ENCODE results near the gene LARP1B.

LARP1B gene

GRCh38 chr4:128163177-128164117 lies 102.3 kb downstream of the LARP1B start:
- no peak for TF ChIP-seq ZNF274 (IDR thresholded peaks at IDR 0.05; ENCODE audit: low read depth, low read length)
- TF ChIP-seq SUZ12 (IDR thresholded peaks at IDR 0.05; ENCODE audit: extremely low read depth, insufficient read depth, insufficient read length) = no peak
- no peak for TF ChIP-seq YY1 (IDR thresholded peaks at IDR 0.05; ENCODE audit: insufficient read depth, insufficient read length)
- no peak overlapping the region for H3K9ac ChIP-seq (ENCODE audit: insufficient read length, low read depth)
- H3K4me3 ChIP-seq (ENCODE audit: insufficient read length, low read depth) = no peak overlapping the region
- no peaks in the 10 kb centered on the region for H3K27me3 ChIP-seq (ENCODE audit: insufficient read depth, insufficient read length)
- no peaks in the 10 kb centered on the region for H3K4me1 ChIP-seq (ENCODE audit: insufficient read depth, insufficient read length)
- DNase-seq (ENCODE audit: low read depth, low spot score) = peak; percentile 20
- H3K36me3 ChIP-seq (ENCODE audit: insufficient read depth, insufficient read length, low read length) = no peaks in the 10 kb centered on the region
- H3K9me3 ChIP-seq (ENCODE audit: insufficient read depth, low read length) = no peaks in the 10 kb centered on the region

DNA sequence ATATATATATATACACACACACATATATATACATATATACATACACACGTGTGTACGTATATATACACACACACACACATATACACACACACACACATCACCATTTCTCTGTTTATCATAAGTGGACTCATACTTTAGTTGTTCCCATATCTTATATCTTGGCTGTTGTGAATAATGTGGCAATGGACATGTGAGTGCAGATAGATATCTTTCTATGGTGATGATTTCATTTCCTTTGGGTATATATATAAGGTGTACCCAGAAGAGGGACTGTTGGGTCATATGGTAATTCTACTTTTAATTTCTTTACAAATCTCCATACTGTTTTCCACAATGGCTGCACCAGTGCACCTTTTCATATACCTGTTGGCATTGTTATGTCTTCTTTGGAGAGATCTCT lies 105.9 kb downstream of the LARP1B start:
- no peaks in the 10 kb centered on the region for H3K4me1 ChIP-seq (ENCODE audit: insufficient read depth, insufficient read length)
- no peak for TF ChIP-seq SUZ12 (IDR thresholded peaks at IDR 0.05; ENCODE audit: extremely low read depth, insufficient read depth, insufficient read length)
- no peak for TF ChIP-seq YY1 (IDR thresholded peaks at IDR 0.05; ENCODE audit: insufficient read depth, insufficient read length)
- TF ChIP-seq ZNF274 (IDR thresholded peaks at IDR 0.05; ENCODE audit: low read depth, low read length) = no peak
- H3K36me3 ChIP-seq (ENCODE audit: insufficient read depth, insufficient read length, low read length) = no peaks in the 10 kb centered on the region
- no peak for DNase-seq (ENCODE audit: low read depth, low spot score)
- no peak overlapping the region for H3K9ac ChIP-seq (ENCODE audit: insufficient read length, low read depth)
- H3K27me3 ChIP-seq (ENCODE audit: insufficient read depth, insufficient read length) = no peaks in the 10 kb centered on the region
- H3K4me3 ChIP-seq (ENCODE audit: insufficient read length, low read depth) = no peak overlapping the region
- H3K9me3 ChIP-seq (ENCODE audit: insufficient read depth, low read length) = no peaks in the 10 kb centered on the region

DNA sequence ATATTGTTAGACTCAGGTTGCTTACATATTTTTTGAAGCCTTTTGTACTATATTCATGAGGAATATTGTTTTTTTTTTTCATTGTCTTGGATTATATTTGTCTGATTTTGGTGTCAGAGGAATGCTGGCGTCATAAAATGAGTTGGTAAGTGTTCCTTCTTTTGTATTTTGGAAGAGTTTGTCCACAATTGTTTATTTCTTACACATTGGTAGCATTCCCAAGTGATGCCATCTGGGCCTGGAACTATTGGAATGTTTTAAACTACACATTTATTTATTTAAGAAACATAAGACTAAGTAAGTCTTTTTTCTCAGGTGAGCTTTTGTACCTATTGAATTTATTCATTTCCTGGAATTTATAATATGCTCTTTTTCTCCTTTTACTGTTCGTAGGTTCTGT lies 107.6 kb downstream of the LARP1B start:
- Histone ChIP-seq H3K36me3 (ENCODE audit: insufficient read depth, insufficient read length, low read length) (no peaks in the 10 kb centered on the region), H3K9ac (ENCODE audit: insufficient read length, low read depth) (no peak overlapping the region), H3K4me1 (ENCODE audit: insufficient read depth, insufficient read length) (no peaks in the 10 kb centered on the region), H3K9me3 (ENCODE audit: insufficient read depth, low read length) (no peaks in the 10 kb centered on the region), H3K27me3 (ENCODE audit: insufficient read depth, insufficient read length) (no peaks in the 10 kb centered on the region), H3K4me3 (ENCODE audit: insufficient read length, low read depth) (no peak overlapping the region)
- DNase-seq (ENCODE audit: low read depth, low spot score) = no peak
- TF ChIP-seq SUZ12 (IDR thresholded peaks at IDR 0.05; ENCODE audit: extremely low read depth, insufficient read depth, insufficient read length) (no peak), YY1 (IDR thresholded peaks at IDR 0.05; ENCODE audit: insufficient read depth, insufficient read length) (no peak), ZNF274 (IDR thresholded peaks at IDR 0.05; ENCODE audit: low read depth, low read length) (no peak)

DNA sequence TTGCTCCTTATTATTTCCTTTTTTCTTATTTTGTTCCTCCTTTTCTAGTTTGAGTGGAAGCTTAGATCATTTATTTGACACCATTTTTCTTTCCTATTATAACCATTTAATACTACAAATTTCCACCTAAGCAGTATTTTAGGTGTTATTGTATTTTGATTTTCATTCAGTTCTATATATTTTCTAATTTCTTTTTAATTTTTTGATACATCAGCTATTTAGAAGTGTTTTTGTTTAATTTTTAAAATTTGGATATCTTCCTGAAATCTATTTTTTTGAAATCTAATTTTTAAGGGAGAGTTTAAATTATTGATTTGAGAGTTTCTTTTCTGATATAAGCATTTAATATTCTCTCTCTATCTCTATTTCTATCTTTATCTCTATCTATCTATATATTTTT lies 108.1 kb downstream of the LARP1B start:
- Histone ChIP-seq H3K36me3 (ENCODE audit: insufficient read depth, insufficient read length, low read length) (no peaks in the 10 kb centered on the region), H3K27me3 (ENCODE audit: insufficient read depth, insufficient read length) (no peaks in the 10 kb centered on the region), H3K4me3 (ENCODE audit: insufficient read length, low read depth) (no peak overlapping the region), H3K4me1 (ENCODE audit: insufficient read depth, insufficient read length) (no peaks in the 10 kb centered on the region), H3K9ac (ENCODE audit: insufficient read length, low read depth) (no peak overlapping the region), H3K9me3 (ENCODE audit: insufficient read depth, low read length) (no peaks in the 10 kb centered on the region)
- no peak for DNase-seq (ENCODE audit: low read depth, low spot score)
- no peak for TF ChIP-seq SUZ12 (IDR thresholded peaks at IDR 0.05; ENCODE audit: extremely low read depth, insufficient read depth, insufficient read length)
- TF ChIP-seq YY1 (IDR thresholded peaks at IDR 0.05; ENCODE audit: insufficient read depth, insufficient read length) = no peak
- no peak for TF ChIP-seq ZNF274 (IDR thresholded peaks at IDR 0.05; ENCODE audit: low read depth, low read length)

GRCh38 chr4:128176643-128177042 lies 115.5 kb downstream of the LARP1B start:
- H3K9me3 ChIP-seq (ENCODE audit: insufficient read depth, low read length) = no peaks in the 10 kb centered on the region
- DNase-seq (ENCODE audit: low read depth, low spot score) = no peak
- no peak overlapping the region for H3K4me3 ChIP-seq (ENCODE audit: insufficient read length, low read depth)
- H3K4me1 ChIP-seq (ENCODE audit: insufficient read depth, insufficient read length) = no peaks in the 10 kb centered on the region
- no peaks in the 10 kb centered on the region for H3K27me3 ChIP-seq (ENCODE audit: insufficient read depth, insufficient read length)
- H3K36me3 ChIP-seq (ENCODE audit: insufficient read depth, insufficient read length, low read length) = peaks cover 2% of the 10 kb centered on the region
- no peak overlapping the region for H3K9ac ChIP-seq (ENCODE audit: insufficient read length, low read depth)
- TF ChIP-seq SUZ12 (IDR thresholded peaks at IDR 0.05; ENCODE audit: extremely low read depth, insufficient read depth, insufficient read length) = no peak
- no peak for TF ChIP-seq YY1 (IDR thresholded peaks at IDR 0.05; ENCODE audit: insufficient read depth, insufficient read length)
- TF ChIP-seq ZNF274 (IDR thresholded peaks at IDR 0.05; ENCODE audit: low read depth, low read length) = no peak

- H3K9me3 ChIP-seq (ENCODE audit: insufficient read depth, low read length) = no peaks in the 10 kb centered on the region
- no peak overlapping the region for H3K9ac ChIP-seq (ENCODE audit: insufficient read length, low read depth)
- TF ChIP-seq ZNF274 (IDR thresholded peaks at IDR 0.05; ENCODE audit: low read depth, low read length) (no peak), YY1 (IDR thresholded peaks at IDR 0.05; ENCODE audit: insufficient read depth, insufficient read length) (no peak), SUZ12 (IDR thresholded peaks at IDR 0.05; ENCODE audit: extremely low read depth, insufficient read depth, insufficient read length) (no peak)
- peaks cover 2% of the 10 kb centered on the region for H3K36me3 ChIP-seq (ENCODE audit: insufficient read depth, insufficient read length, low read length)
- H3K27me3 ChIP-seq (ENCODE audit: insufficient read depth, insufficient read length) = no peaks in the 10 kb centered on the region
- no peak for DNase-seq (ENCODE audit: low read depth, low spot score)
- H3K4me3 ChIP-seq (ENCODE audit: insufficient read length, low read depth) = no peak overlapping the region
- no peaks in the 10 kb centered on the region for H3K4me1 ChIP-seq (ENCODE audit: insufficient read depth, insufficient read length)
Observed at GRCh38 chr4:128177498-128177897, 116.4 kb downstream of the LARP1B start.

DNA sequence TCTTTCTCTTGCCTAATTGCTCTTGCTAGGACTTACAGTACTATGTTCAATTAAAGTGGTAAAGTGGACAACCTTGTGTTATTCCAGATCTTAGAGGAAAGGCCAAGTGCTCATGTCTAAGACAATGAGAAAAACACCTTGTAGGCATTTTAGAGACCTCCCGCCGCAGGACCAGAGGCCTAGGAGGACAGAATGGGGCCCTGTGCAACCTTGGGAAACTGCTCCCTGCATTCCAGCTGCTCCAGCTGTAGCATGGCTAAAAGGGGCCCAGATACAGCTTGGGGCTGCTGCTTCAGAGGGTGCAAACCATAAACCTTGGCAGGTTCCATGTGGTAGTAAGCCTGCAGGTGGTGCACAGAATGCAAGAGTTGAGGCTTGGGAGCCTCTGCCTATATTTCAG lies 125.5 kb downstream of the LARP1B start:
- H3K27me3 ChIP-seq (ENCODE audit: insufficient read depth, insufficient read length) = no peaks in the 10 kb centered on the region
- H3K9ac ChIP-seq (ENCODE audit: insufficient read length, low read depth) = no peak overlapping the region
- H3K4me3 ChIP-seq (ENCODE audit: insufficient read length, low read depth) = no peak overlapping the region
- no peaks in the 10 kb centered on the region for H3K4me1 ChIP-seq (ENCODE audit: insufficient read depth, insufficient read length)
- TF ChIP-seq YY1 (IDR thresholded peaks at IDR 0.05; ENCODE audit: insufficient read depth, insufficient read length) (no peak), ZNF274 (IDR thresholded peaks at IDR 0.05; ENCODE audit: low read depth, low read length) (no peak), SUZ12 (IDR thresholded peaks at IDR 0.05; ENCODE audit: extremely low read depth, insufficient read depth, insufficient read length) (no peak)
- peaks cover 6% of the 10 kb centered on the region for H3K36me3 ChIP-seq (ENCODE audit: insufficient read depth, insufficient read length, low read length)
- no peak for DNase-seq (ENCODE audit: low read depth, low spot score)
- peaks cover 11% of the 10 kb centered on the region for H3K9me3 ChIP-seq (ENCODE audit: insufficient read depth, low read length)

Measured in NT2/D1 (cell line).